ENCODE measurements around the gene VPS13C. TPM values are rescaled to one million over a fixed set of nuclear protein-coding genes. Genes with fewer than 3 reads are reported as not detected.

The VPS13C gene, protein sequence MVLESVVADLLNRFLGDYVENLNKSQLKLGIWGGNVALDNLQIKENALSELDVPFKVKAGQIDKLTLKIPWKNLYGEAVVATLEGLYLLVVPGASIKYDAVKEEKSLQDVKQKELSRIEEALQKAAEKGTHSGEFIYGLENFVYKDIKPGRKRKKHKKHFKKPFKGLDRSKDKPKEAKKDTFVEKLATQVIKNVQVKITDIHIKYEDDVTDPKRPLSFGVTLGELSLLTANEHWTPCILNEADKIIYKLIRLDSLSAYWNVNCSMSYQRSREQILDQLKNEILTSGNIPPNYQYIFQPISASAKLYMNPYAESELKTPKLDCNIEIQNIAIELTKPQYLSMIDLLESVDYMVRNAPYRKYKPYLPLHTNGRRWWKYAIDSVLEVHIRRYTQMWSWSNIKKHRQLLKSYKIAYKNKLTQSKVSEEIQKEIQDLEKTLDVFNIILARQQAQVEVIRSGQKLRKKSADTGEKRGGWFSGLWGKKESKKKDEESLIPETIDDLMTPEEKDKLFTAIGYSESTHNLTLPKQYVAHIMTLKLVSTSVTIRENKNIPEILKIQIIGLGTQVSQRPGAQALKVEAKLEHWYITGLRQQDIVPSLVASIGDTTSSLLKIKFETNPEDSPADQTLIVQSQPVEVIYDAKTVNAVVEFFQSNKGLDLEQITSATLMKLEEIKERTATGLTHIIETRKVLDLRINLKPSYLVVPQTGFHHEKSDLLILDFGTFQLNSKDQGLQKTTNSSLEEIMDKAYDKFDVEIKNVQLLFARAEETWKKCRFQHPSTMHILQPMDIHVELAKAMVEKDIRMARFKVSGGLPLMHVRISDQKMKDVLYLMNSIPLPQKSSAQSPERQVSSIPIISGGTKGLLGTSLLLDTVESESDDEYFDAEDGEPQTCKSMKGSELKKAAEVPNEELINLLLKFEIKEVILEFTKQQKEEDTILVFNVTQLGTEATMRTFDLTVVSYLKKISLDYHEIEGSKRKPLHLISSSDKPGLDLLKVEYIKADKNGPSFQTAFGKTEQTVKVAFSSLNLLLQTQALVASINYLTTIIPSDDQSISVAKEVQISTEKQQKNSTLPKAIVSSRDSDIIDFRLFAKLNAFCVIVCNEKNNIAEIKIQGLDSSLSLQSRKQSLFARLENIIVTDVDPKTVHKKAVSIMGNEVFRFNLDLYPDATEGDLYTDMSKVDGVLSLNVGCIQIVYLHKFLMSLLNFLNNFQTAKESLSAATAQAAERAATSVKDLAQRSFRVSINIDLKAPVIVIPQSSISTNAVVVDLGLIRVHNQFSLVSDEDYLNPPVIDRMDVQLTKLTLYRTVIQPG (N-terminal part only)
- total RNA-seq: 79.4 and 81.6 TPM in 2 replicates

DNA sequence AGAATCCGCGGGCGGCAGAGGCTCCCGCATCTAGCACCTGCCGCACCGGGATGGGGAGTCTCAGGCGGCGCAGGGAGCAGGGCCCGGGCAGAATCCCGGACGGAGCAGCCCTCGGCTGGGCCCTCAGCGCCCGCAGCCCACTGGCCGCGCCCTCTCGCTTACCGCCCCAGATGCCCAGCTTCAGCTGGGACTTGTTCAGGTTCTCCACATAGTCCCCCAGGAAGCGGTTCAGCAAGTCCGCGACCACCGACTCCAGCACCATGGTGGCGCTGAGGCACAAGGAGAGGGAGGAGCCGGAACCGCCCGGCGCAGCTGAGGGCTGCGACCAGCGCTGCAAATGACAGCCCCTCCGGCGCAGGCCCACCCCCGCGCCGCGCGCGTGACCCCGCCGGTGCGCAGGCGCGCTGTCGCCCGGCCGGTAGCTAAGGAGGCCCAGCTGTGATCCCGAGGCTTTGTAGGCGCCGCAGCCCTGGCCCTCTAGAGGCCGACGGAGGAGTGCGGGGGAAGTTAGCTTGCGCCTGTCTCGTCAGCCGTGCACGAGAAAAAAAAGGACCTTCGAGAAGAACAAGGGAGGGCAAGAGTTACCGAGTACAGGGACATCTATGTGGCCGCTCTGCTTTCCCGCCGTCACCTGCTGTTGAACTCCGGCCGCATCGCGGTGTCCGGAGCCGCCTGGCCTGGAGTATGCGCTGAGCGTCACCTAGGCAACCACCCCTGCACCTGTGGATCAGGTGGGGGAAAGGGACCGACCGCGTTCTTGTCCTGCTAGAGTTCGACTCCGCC, at the start of gene VPS13C:
TSS of gene VPS13C (minus strand) at position 335 of the 783 bp plus-strand sequence. CDS start at position 262, 73 bp downstream.

GRCh38 chr15:62066663-62067447, 6.6 kb upstream of the VPS13C start, which contains the start of gene C2CD4A:
Gene C2CD4A (plus strand): TSS chr15:62066977. CDS start chr15:62067614, 637 bp downstream.

Other genes starting within 250 kb of the VPS13C start
- 0.94 and 1.5 TPM in 2 replicates for gene C2CD4A, start 6.5 kb upstream of the VPS13C start, total RNA-seq
- gene C2CD4B, start 104.8 kb upstream of the VPS13C start, total RNA-seq: 18.5 and 38.2 TPM in 2 replicates